Omental fat pad (tissue), 4 donors: ENCODE data around the gene AKT2. TPM values are rescaled to one million over a fixed set of nuclear protein-coding genes. Genes with fewer than 3 reads are reported as not detected.

Experiments used
- ATAC-seq: fragments of 150-250 bp; one replicate; pipeline ENCODE4 v1.9.1; 2016; ENCODE audit warnings: mild to moderate bottlenecking, moderate library complexity; ENCODE audit not compliant: low FRiP score
- DNase-seq: peaks from one replicate; pipeline ENCODE4 v3.0.0-alpha.2; 2019; ENCODE audit warnings: low spot score
- total RNA-seq, 4 donors: library from RNA; depleted of rRNA; stranded (reverse); fragments of >200 nt; gene quantifications; one replicate each; pipeline ENCODE4 v1.1.0, GENCODE V29; 2016
- TF ChIP-seq, protein P1 (sequence below), 3 donors: fragments of 450-650 bp; IDR thresholded peaks; one replicate each; pipeline ENCODE4 v1.5.1; 2016 to 2017; ENCODE audit warnings: antibody characterized with exemption in 3 of 3, mild to moderate bottlenecking in 3 of 3, moderate library complexity in 2 of 3

Gene AKT2
- total RNA-seq, 4 donors from 2014 or later = 84.7 to 151 (median 99.1) TPM

DNA sequence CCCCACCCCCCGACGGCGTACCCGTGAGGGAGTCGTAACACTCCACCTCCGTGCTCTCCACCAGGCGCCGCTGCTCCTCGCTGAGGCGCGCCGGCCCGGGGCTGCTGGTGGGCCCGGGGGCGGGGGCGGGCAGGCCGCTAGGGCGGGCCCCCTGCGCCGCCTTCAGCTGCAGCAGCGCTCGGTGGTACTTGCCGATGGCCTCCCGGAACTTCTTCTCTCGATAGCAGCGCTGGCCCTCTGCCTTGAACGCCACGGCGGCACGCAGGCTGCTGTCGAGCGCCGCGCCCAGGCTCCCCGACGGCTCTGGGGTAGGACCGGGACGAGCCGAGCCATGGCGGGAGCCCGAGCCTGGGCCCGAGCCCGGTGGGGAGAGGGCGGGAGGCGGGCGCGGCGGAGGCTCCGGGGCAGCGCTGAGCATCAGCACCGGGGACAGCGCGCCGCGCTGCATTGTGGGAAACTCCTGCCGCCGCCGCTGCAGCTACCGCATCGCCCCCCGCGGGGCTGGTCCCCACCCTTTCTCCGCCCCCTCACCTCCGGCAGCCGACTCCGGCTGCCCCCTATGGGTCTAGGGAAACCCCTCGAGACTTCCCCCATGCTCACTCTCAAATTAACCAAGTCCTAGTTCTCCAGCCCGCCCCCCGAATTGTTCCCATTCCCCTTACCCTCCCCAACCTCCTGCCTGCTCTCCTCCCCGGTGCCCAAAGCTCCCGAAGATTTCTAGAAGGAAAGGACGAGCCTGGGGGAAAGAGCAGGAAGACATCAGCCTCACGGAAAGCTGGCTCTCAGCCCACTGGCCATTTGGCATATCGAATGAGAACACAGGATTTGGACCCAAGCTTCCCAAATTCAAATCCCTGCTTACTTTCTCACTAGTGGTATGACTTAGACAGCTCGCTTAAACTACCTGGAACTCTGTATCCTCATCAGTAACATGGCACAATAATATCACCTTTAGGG lies 66.9 kb downstream of the AKT2 start, which contains the start of gene TTC9B:
TTC9B (minus strand) TSS at position 451 of the 957 bp plus-strand sequence; CDS start at position 448, 3 bp downstream.
- DNase-seq (no peak), ATAC-seq (no peak)
- TF ChIP-seq, protein P1, sequence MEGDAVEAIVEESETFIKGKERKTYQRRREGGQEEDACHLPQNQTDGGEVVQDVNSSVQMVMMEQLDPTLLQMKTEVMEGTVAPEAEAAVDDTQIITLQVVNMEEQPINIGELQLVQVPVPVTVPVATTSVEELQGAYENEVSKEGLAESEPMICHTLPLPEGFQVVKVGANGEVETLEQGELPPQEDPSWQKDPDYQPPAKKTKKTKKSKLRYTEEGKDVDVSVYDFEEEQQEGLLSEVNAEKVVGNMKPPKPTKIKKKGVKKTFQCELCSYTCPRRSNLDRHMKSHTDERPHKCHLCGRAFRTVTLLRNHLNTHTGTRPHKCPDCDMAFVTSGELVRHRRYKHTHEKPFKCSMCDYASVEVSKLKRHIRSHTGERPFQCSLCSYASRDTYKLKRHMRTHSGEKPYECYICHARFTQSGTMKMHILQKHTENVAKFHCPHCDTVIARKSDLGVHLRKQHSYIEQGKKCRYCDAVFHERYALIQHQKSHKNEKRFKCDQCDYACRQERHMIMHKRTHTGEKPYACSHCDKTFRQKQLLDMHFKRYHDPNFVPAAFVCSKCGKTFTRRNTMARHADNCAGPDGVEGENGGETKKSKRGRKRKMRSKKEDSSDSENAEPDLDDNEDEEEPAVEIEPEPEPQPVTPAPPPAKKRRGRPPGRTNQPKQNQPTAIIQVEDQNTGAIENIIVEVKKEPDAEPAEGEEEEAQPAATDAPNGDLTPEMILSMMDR (IDR thresholded peaks at IDR 0.05) = no peak

DNA sequence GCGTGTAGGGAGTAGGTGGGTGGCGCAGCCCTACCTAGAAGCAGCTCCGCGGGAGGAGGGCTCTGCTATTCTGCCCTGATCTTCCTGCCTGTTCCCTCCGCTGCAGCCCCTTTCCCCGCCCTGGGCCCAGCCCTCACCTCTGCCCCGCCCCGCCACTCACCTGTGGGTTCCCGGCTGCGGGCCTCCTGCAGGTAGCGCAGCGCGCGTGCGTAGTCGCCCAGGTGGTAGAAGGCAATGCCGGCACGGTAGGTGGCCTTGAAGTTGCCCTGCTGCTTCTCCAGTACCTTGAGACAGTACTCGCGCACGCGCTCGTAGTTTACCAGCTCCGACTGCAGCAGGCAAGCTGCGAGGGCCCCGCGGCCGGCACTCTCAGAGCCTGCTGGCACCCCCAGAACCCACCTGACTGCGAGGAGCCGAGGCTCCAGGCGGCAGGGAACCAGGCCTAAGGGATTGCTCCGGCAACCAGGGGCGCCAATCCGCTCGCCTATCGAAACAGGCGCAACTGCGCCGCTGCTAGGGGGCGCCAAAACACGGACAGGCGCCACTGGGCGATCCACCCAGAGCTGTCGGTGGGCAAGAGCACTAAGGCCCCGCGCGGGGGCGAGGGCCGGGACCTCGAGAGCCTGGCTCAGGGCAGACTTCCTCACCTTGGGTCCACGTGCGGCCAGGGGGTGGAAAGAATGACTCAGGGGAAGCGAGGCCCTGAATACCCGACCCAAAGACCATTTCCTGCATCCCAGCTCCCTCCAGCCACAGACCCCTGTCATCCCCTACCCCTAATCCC lies 67.9 kb downstream of the AKT2 start:
- TF ChIP-seq, protein P1 (IDR thresholded peaks at IDR 0.05) = no peak
- ATAC-seq = no peak
- DNase-seq = no peak

DNA sequence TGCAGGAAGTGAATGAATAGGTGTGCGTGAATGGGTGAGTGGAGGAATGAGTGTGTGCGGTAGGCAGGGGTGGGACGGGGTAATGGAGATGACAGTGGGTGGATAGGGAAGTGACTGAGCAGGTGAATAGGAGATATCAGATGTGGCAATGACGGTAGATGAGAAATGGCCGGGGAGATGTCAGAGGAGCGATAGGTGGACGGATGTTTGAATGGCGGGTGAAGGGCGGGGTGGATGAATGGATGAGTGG lies 68.4 kb downstream of the AKT2 start:
- no peak for DNase-seq
- ATAC-seq = no peak
- TF ChIP-seq, protein P1 (IDR thresholded peaks at IDR 0.05) = no peak

DNA sequence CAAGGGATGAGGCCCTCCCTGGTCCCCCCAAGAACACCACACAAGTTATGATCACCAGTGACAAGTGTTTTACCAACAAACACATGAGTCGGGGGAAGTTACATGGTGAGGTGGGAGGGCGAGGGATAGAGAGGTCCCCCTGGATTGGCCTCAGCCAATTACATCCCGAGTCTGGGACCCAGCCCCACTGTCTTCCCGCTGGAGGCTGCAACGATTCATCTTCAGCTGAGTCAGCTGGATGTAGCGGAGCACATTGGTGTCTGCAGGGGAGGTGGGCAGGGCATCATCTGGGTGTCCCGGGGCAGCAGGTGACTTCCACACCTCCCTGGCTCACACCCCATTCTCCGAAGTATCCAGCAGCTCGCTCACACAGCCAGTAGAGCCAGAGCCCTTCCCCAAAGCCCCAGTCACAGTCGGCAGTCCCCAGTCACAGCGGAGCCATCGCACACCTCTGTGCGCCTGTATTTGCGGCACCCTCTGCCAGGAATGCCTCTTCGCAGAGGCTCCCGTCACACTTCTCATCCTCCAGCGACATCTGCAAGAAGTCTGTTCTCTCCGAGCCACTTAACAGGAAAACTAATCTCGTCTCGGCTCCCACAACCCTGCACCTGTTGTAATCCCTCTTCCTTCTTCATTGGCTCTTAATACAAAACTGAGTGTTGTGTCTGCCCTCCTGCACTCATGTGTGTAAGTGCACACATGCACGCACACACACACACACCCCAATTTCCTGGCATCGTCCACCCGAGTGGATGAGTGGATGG lies 69.0 kb downstream of the AKT2 start:
- no peak for DNase-seq
- ATAC-seq = no peak
- TF ChIP-seq, protein P1 (IDR thresholded peaks at IDR 0.05) = no peak

DNA sequence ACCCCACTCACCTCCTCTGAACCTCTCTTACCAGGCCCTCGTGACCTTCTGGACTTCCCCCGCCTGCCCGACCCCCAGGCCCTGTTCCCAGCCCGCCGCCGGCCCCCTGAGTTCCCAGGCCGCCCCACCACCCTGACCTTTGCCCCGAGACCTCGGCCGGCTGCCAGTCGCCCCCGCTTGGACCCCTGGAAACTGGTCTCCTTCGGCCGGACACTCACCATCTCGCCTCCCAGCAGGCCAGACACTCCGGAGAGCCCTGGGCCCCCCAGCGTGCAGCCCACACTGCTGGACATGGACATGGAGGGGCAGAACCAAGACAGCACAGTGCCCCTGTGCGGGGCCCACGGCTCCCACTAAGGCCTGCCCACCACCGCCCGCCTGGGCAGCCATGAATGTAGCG lies 70.2 kb downstream of the AKT2 start:
- ATAC-seq (no peak), DNase-seq (no peak)
- TF ChIP-seq, protein P1 (IDR thresholded peaks at IDR 0.05) = no peak

DNA sequence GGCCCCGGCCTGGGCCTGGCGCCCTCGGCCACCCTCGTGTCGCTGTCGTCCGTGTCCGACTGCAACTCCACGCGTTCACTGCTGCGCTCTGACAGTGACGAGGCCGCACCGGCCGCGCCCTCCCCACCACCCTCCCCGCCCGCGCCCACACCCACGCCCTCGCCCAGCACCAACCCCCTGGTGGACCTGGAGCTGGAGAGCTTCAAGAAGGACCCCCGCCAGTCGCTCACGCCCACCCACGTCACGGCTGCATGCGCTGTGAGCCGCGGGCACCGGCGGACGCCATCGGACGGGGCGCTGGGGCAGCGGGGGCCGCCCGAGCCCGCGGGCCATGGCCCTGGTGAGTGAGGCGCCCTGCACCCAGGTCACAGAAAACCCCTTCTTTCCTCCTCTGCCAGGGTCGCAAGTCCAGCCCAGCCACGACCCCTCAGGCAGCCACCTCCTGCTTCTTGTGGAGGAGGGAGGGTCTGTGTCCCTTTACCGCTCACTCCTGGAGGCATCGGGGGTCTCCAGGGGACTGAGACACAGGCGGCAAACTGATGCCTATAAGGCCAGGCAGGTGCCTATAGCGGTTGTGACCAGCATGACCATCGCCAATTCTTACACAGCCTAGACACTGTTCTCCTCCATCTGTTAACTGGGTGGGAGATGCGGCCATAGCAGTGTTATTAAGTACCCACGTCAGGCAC lies 71.1 kb downstream of the AKT2 start:
- DNase-seq (no peak), ATAC-seq (no peak)
- TF ChIP-seq, protein P1 (IDR thresholded peaks at IDR 0.05) = no peak
